Keratinocyte (primary cell): Measurements from ENCODE around the gene SPATS2L.

Source experiments
- EZH2 ChIP-seq: IDR thresholded peaks from one replicate; pipeline ENCODE4 v1.6.1; 2012; ENCODE audit warnings: inconsistent platforms, mild to moderate bottlenecking, low read length, moderate library complexity
- TF ChIP-seq, protein P1 (sequence below), 3 experiments: IDR thresholded peaks in 1 of 3; conservative IDR thresholded peaks in 1 of 3; optimal IDR thresholded peaks in 1 of 3; 2 replicates in 2 of 3; 3 replicates in 1 of 3; pipeline versions ENCODE3 to v1.5.1; 2011; ENCODE audit warnings: low read length in 3 of 3, mild to moderate bottlenecking in 3 of 3, moderate library complexity in 2 of 3, control low read depth in 1 of 3, inconsistent platforms in 1 of 3; ENCODE audit not compliant: insufficient read depth in 2 of 3; ENCODE audit errors: extremely low read depth in 1 of 3

DNA sequence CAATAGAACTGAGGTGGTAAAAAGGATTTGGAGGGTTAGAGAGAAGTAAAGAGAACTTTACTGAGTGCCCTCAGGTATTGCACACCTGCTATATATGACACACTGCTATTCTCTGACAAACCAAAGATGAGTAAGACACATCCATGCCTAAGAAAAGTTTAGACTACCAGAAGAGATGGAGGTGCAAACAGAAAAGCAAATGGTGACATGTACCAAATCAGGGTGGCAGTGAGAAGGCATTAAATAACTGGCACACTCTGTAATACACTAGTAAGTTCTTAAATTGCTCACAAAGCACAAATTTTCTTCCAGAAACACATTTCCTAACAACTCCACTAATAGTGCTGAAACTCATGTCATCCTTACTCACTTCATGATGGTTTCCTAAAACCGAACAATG is 114.8 kb downstream of the SPATS2L start:
- TF ChIP-seq, protein P1, sequence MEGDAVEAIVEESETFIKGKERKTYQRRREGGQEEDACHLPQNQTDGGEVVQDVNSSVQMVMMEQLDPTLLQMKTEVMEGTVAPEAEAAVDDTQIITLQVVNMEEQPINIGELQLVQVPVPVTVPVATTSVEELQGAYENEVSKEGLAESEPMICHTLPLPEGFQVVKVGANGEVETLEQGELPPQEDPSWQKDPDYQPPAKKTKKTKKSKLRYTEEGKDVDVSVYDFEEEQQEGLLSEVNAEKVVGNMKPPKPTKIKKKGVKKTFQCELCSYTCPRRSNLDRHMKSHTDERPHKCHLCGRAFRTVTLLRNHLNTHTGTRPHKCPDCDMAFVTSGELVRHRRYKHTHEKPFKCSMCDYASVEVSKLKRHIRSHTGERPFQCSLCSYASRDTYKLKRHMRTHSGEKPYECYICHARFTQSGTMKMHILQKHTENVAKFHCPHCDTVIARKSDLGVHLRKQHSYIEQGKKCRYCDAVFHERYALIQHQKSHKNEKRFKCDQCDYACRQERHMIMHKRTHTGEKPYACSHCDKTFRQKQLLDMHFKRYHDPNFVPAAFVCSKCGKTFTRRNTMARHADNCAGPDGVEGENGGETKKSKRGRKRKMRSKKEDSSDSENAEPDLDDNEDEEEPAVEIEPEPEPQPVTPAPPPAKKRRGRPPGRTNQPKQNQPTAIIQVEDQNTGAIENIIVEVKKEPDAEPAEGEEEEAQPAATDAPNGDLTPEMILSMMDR (optimal IDR thresholded peaks at IDR 0.05 in 1 of 3, IDR thresholded peaks at IDR 0.05 in 1 of 3, conservative IDR thresholded peaks at IDR 0.05 in 1 of 3; ENCODE audit: extremely low read depth in 1 of 3, insufficient read depth in 2 of 3, low read length in 3 of 3) = no peak
- TF ChIP-seq EZH2 = no peak
